HG03520 (cell line): Measurements from ENCODE around the gene DUS4L.
A peak's percentile ranks its signal among the peaks of the same experiment; 100 is the strongest.
"Not testable (repeated sequence)": the region's sequence is repeated elsewhere in the genome, so short reads cannot be mapped to it uniquely, and the experiment has no call there.

ENCODE experiments used
- ATAC-seq: cut with Tn5 transposase; IDR thresholded peaks from one replicate; pipeline ENCODE4 v1.9.1; 2021; ENCODE audit warnings: mild to moderate bottlenecking, moderate library complexity; ENCODE audit not compliant: unreplicated experiment

DUS4L gene

GRCh38 chr7:107563775-107564552 is at the start of gene DUS4L, which contains the start of gene COG5:
Gene DUS4L (plus strand): TSS chr7:107563971. CDS start chr7:107567071, 3,100 bp downstream.
Gene COG5 (minus strand): TSS chr7:107563920. CDS start chr7:107563896, 24 bp downstream.
- ATAC-seq, result peak; percentile 90

- no peak for ATAC-seq
Observed at GRCh38 chr7:107526672-107527071, 37.1 kb upstream of the DUS4L start.

GRCh38 chr7:107527196-107527595 is 36.6 kb upstream of the DUS4L start:
- no peak for ATAC-seq

GRCh38 chr7:107528461-107528860 is 35.3 kb upstream of the DUS4L start:
- no peak for ATAC-seq

GRCh38 chr7:107530751-107531150 is 33.0 kb upstream of the DUS4L start:
- ATAC-seq, result no peak

GRCh38 chr7:107534139-107534538 is 29.6 kb upstream of the DUS4L start:
- ATAC-seq, result no peak

GRCh38 chr7:107537228-107537627 is 26.5 kb upstream of the DUS4L start:
- ATAC-seq, result not testable (repeated sequence)

GRCh38 chr7:107538001-107538400 is 25.8 kb upstream of the DUS4L start:
- no peak for ATAC-seq

- no peak for ATAC-seq
Observed at GRCh38 chr7:107543338-107543993, 20.3 kb upstream of the DUS4L start.

GRCh38 chr7:107544848-107545591 is 18.8 kb upstream of the DUS4L start:
- ATAC-seq, result no peak

GRCh38 chr7:107551936-107552335 is 11.8 kb upstream of the DUS4L start:
- ATAC-seq, result no peak

GRCh38 chr7:107555893-107556292 is 7.9 kb upstream of the DUS4L start:
- ATAC-seq, result no peak

GRCh38 chr7:107559864-107560263 is 3.9 kb upstream of the DUS4L start:
- no peak for ATAC-seq

GRCh38 chr7:107560898-107561516 is 2.8 kb upstream of the DUS4L start:
- no peak for ATAC-seq

GRCh38 chr7:107563081-107563774 is 543 bp upstream of the DUS4L start:
- ATAC-seq, result peak; percentile 44

- no peak for ATAC-seq
Observed at GRCh38 chr7:107564553-107565298, 955 bp downstream of the DUS4L start.

- ATAC-seq, result no peak
Observed at GRCh38 chr7:107570298-107570697, 6.5 kb downstream of the DUS4L start.

- no peak for ATAC-seq
Observed at GRCh38 chr7:107573537-107573936, 9.8 kb downstream of the DUS4L start.

GRCh38 chr7:107579554-107579884 is 15.7 kb downstream of the DUS4L start:
- peak; percentile 4 for ATAC-seq
